Smooth muscle cell (in vitro differentiated cells): ENCODE measurements around the gene USP7. TPM values are rescaled to one million over a fixed set of nuclear protein-coding genes. Genes with fewer than 3 reads are reported as not detected.

Experiments
- DNase-seq: peaks from one replicate; lab custom pipeline; 2025; ENCODE audit not compliant: unreplicated experiment; lab: John Stamatoyannopoulos, UW
- H2AFZ ChIP-seq: fragments of 200-600 bp; sonication (generic); 2 replicates; pipeline ENCODE4 v1.6.0; 2016; ENCODE audit warnings: antibody characterized with exemption, low read depth, mild to moderate bottlenecking
- H3F3A ChIP-seq: fragments of 200-600 bp; sonication (generic); 2 replicates; pipeline ENCODE4 v1.6.0; 2017; ENCODE audit warnings: antibody characterized with exemption, low read depth
- H3K27ac ChIP-seq: fragments of 200-600 bp; sonication (generic); 2 replicates; pipeline ENCODE4 v1.5.1; 2016; ENCODE audit warnings: low read depth, mild to moderate bottlenecking
- H3K27me3 ChIP-seq: fragments of 200-600 bp; sonication (generic); 2 replicates; pipeline ENCODE4 v1.6.1; 2016; ENCODE audit warnings: low read depth, mild to moderate bottlenecking
- H3K36me3 ChIP-seq: fragments of 200-600 bp; sonication (generic); 2 replicates; pipeline ENCODE4 v1.5.1; 2016; ENCODE audit warnings: low read depth
- H3K4me1 ChIP-seq: fragments of 200-600 bp; sonication (generic); 2 replicates; pipeline ENCODE4 v1.5.1; 2016; ENCODE audit warnings: low read depth
- H3K4me2 ChIP-seq: fragments of 200-600 bp; sonication (generic); 2 replicates; pipeline ENCODE4 v1.6.0; 2016; ENCODE audit warnings: mild to moderate bottlenecking
- H3K4me3 ChIP-seq: fragments of 200-600 bp; sonication (generic); 2 replicates; pipeline ENCODE4 v1.5.1; 2016; ENCODE audit warnings: mild to moderate bottlenecking
- H3K79me2 ChIP-seq: fragments of 200-600 bp; sonication (generic); 2 replicates; pipeline ENCODE4 v1.6.0; 2016; ENCODE audit warnings: low read depth, mild to moderate bottlenecking
- H3K9ac ChIP-seq: fragments of 200-600 bp; sonication (generic); 2 replicates; pipeline ENCODE4 v1.6.0; 2016; ENCODE audit warnings: low read depth
- H3K9me3 ChIP-seq: fragments of 200-600 bp; sonication (generic); replicated peaks from 2 replicates; pipeline ENCODE4 v1.5.1; 2016; ENCODE audit warnings: low read depth
- H4K20me1 ChIP-seq: fragments of 200-600 bp; sonication (generic); 2 replicates; pipeline ENCODE4 v1.6.0; 2016; ENCODE audit warnings: low read depth
- CTCF ChIP-seq: fragments of 200-600 bp; sonication (generic); IDR thresholded peaks from 2 replicates; pipeline ENCODE4 v1.5.1; 2017; ENCODE audit warnings: borderline replicate concordance, mild to moderate bottlenecking, antibody characterized with exemption; ENCODE audit not compliant: insufficient read depth, poor library complexity, severe bottlenecking
- WGBS: methylation state at CpG from one replicate; pipeline ENCODE4 v1.1.7; 2016; ENCODE audit warnings: low lambda C conversion rate; 5-methylcytosine and 5-hydroxymethylcytosine counted together
- polyA plus RNA-seq: library from polyadenylated mRNA; unstranded; fragments of >200 nt; fragmentation: Nextera tagmentation; extraction: Ambion mirVana; gene quantifications from 2 replicates; pipeline ENCODE4 v1.2.1, GENCODE V29; 2016
- total RNA-seq: library from RNA; depleted of rRNA; stranded (reverse); fragments of >200 nt; gene quantifications from 2 replicates; pipeline ENCODE4 v1.2.3, GENCODE V29; 2014

The USP7 gene
- total and polyA plus RNA-seq, 2 experiments from 2014 or later: 50.7 to 52.1 TPM

GRCh38 chr16:8882725-8883377, 80.9 kb downstream of the USP7 start:
- no peaks in the 10 kb centered on the region for H3K79me2 ChIP-seq
- no peak overlapping the region for H3K27ac ChIP-seq
- no peak for TF ChIP-seq CTCF
- H3K4me3 ChIP-seq: no peak overlapping the region
- no peak overlapping the region for H3K4me2 ChIP-seq
- H4K20me1 ChIP-seq: peaks cover 32% of the 10 kb centered on the region
- WGBS: 92% methylated on average over 17 of the region's 17 CpGs
- H2AFZ ChIP-seq: no peak overlapping the region
- no peak for DNase-seq
- H3K27me3 ChIP-seq: no peaks in the 10 kb centered on the region
- peaks cover 4% of the 10 kb centered on the region for H3F3A ChIP-seq
- H3K36me3 ChIP-seq: no peaks in the 10 kb centered on the region
- H3K9me3 ChIP-seq: no peaks in the 10 kb centered on the region
- H3K4me1 ChIP-seq: peaks cover 22% of the 10 kb centered on the region
- H3K9ac ChIP-seq: no peak overlapping the region

- H3K9ac ChIP-seq: no peak within 1 kb of the TSS
- no peak within 1 kb of the TSS for H2AFZ ChIP-seq
- WGBS: 94% methylated on average over 10 of the region's 10 CpGs
- H3F3A ChIP-seq: peaks cover 4% of the 10 kb centered on the region
- H3K36me3 ChIP-seq: no peaks in the 10 kb centered on the region
- H3K27me3 ChIP-seq: no peaks in the 10 kb centered on the region
- no peak within 1 kb of the TSS for H3K4me3 ChIP-seq
- H3K27ac ChIP-seq: no peak within 1 kb of the TSS
- no peak within 1 kb of the TSS for H3K4me2 ChIP-seq
- no peaks in the 10 kb centered on the region for H3K79me2 ChIP-seq
- peaks cover 24% of the 10 kb centered on the region for H4K20me1 ChIP-seq
- no peak for DNase-seq
- H3K4me1 ChIP-seq: peaks cover 22% of the 10 kb centered on the region
- H3K9me3 ChIP-seq: no peaks in the 10 kb centered on the region
- TF ChIP-seq CTCF: no peak
Observed at GRCh38 chr16:8882041-8882617, 81.6 kb downstream of the USP7 start, which contains the start of gene LITAFD. Gene LITAFD (plus strand): TSS chr16:8882351. CDS start chr16:8884356, 2,005 bp downstream.

GRCh38 chr16:8880839-8881510, 82.7 kb downstream of the USP7 start:
- Histone ChIP-seq H3F3A (peaks cover 4% of the 10 kb centered on the region), H3K4me3 (no peak overlapping the region), H3K9me3 (no peaks in the 10 kb centered on the region), H3K4me1 (peaks cover 13% of the 10 kb centered on the region), H4K20me1 (peaks cover 13% of the 10 kb centered on the region), H3K9ac (no peak overlapping the region), H3K4me2 (no peak overlapping the region), H2AFZ (no peak overlapping the region), H3K27ac (no peak overlapping the region), H3K79me2 (no peaks in the 10 kb centered on the region), H3K27me3 (no peaks in the 10 kb centered on the region), H3K36me3 (no peaks in the 10 kb centered on the region)
- TF ChIP-seq CTCF: no peak
- 98% methylated on average over 8 of the region's 8 CpGs for WGBS
- DNase-seq: no peak
